SJCRH30 (cell line): ENCODE data around the gene AGBL1. TPM values are rescaled to one million over a fixed set of nuclear protein-coding genes. Genes with fewer than 3 reads are reported as not detected.
A peak's percentile ranks its signal among the peaks of the same experiment; 100 is the strongest.

Source experiments
- DNase-seq, 2 experiments: peaks; one replicate each; pipeline ENCODE4 v3.0.0-alpha.2; 2015 to 2020
- H3K27ac ChIP-seq: fragments of 250-450 bp; sonication (Bioruptor Pico); 2 replicates; pipeline ENCODE4 v1.5.1; 2020; ENCODE audit warnings: mild to moderate bottlenecking, moderate library complexity
- H3K27me3 ChIP-seq: fragments of 250-450 bp; sonication (Bioruptor Pico); 2 replicates; pipeline ENCODE4 v1.5.1; 2020; ENCODE audit warnings: mild to moderate bottlenecking, moderate library complexity
- H3K36me3 ChIP-seq: fragments of 250-450 bp; sonication (Bioruptor Pico); 2 replicates; pipeline ENCODE4 v1.5.1; 2020; ENCODE audit warnings: mild to moderate bottlenecking, moderate library complexity
- H3K4me1 ChIP-seq: fragments of 250-450 bp; sonication (Bioruptor Pico); 2 replicates; pipeline ENCODE4 v1.5.1; 2020; ENCODE audit warnings: mild to moderate bottlenecking, moderate library complexity
- H3K4me3 ChIP-seq: fragments of 250-450 bp; sonication (Bioruptor Pico); 2 replicates; pipeline ENCODE4 v1.5.1; 2020; ENCODE audit warnings: mild to moderate bottlenecking, moderate library complexity
- H3K9me3 ChIP-seq: fragments of 250-450 bp; sonication (Bioruptor Pico); replicated peaks from 2 replicates; pipeline ENCODE4 v1.5.1; 2020; ENCODE audit warnings: mild to moderate bottlenecking, moderate library complexity
- total RNA-seq: library from RNA; depleted of rRNA; stranded (reverse); fragments of >200 nt; shearing (Covaris generic); gene quantifications from 2 replicates; pipeline ENCODE4 v1.2.3, GENCODE V29; 2014

AGBL1 gene
- total RNA-seq, 1 experiment from 2014 or later: not detected

GRCh38 chr15:86647810-86648440 lies 568.3 kb downstream of the AGBL1 start:
- H3K4me3 ChIP-seq: no peak overlapping the region
- H3K9me3 ChIP-seq: no peaks in the 10 kb centered on the region
- DNase-seq: no peak
- no peak overlapping the region for H3K27ac ChIP-seq
- no peaks in the 10 kb centered on the region for H3K36me3 ChIP-seq
- H3K27me3 ChIP-seq: no peaks in the 10 kb centered on the region; the same call in none of the 2 replicates
- no peaks in the 10 kb centered on the region for H3K4me1 ChIP-seq

GRCh38 chr15:86649277-86649676 lies 569.6 kb downstream of the AGBL1 start:
- Histone ChIP-seq H3K4me1 (no peaks in the 10 kb centered on the region), H3K27me3 (no peaks in the 10 kb centered on the region; the same call in none of the 2 replicates), H3K4me3 (no peak overlapping the region), H3K9me3 (no peaks in the 10 kb centered on the region), H3K36me3 (no peaks in the 10 kb centered on the region), H3K27ac (no peak overlapping the region)
- DNase-seq: no peak

- H3K4me3 ChIP-seq: peak overlapping the region; percentile 36
- no peaks in the 10 kb centered on the region for H3K9me3 ChIP-seq
- no peaks in the 10 kb centered on the region for H3K36me3 ChIP-seq
- no peaks in the 10 kb centered on the region; the same call in none of the 2 replicates for H3K27me3 ChIP-seq
- H3K4me1 ChIP-seq: no peaks in the 10 kb centered on the region
- H3K27ac ChIP-seq: no peak overlapping the region
- peak; percentile 14 to 37 for DNase-seq
Measured at GRCh38 chr15:86650094-86650493, 570.4 kb downstream of the AGBL1 start.

GRCh38 chr15:86653344-86654197 lies 573.9 kb downstream of the AGBL1 start:
- DNase-seq: no peak
- Histone ChIP-seq H3K27me3 (no peaks in the 10 kb centered on the region; the same call in none of the 2 replicates), H3K36me3 (no peaks in the 10 kb centered on the region), H3K4me3 (no peak overlapping the region), H3K9me3 (no peaks in the 10 kb centered on the region), H3K4me1 (no peaks in the 10 kb centered on the region), H3K27ac (no peak overlapping the region)

GRCh38 chr15:86654501-86654900 lies 574.8 kb downstream of the AGBL1 start:
- Histone ChIP-seq H3K4me1 (no peaks in the 10 kb centered on the region), H3K9me3 (no peaks in the 10 kb centered on the region), H3K36me3 (no peaks in the 10 kb centered on the region), H3K4me3 (no peak overlapping the region), H3K27ac (no peak overlapping the region), H3K27me3 (no peaks in the 10 kb centered on the region; the same call in 1 of the 2 replicates)
- DNase-seq: no peak

- Histone ChIP-seq H3K4me1 (no peaks in the 10 kb centered on the region), H3K27me3 (no peaks in the 10 kb centered on the region), H3K9me3 (no peaks in the 10 kb centered on the region), H3K4me3 (no peak overlapping the region), H3K27ac (no peak overlapping the region), H3K36me3 (no peaks in the 10 kb centered on the region)
- DNase-seq: no peak
Measured at GRCh38 chr15:86657305-86657704, 577.6 kb downstream of the AGBL1 start.

- Histone ChIP-seq H3K4me1 (no peaks in the 10 kb centered on the region), H3K4me3 (no peak overlapping the region), H3K27ac (no peak overlapping the region), H3K36me3 (no peaks in the 10 kb centered on the region), H3K9me3 (no peaks in the 10 kb centered on the region), H3K27me3 (no peaks in the 10 kb centered on the region)
- no peak for DNase-seq
Measured at GRCh38 chr15:86659724-86660411, 580.2 kb downstream of the AGBL1 start.

GRCh38 chr15:86661580-86661979 lies 581.9 kb downstream of the AGBL1 start:
- no peaks in the 10 kb centered on the region for H3K36me3 ChIP-seq
- H3K27ac ChIP-seq: no peak overlapping the region
- H3K4me1 ChIP-seq: no peaks in the 10 kb centered on the region
- DNase-seq: no peak
- no peak overlapping the region for H3K4me3 ChIP-seq
- H3K27me3 ChIP-seq: no peaks in the 10 kb centered on the region
- no peaks in the 10 kb centered on the region for H3K9me3 ChIP-seq

GRCh38 chr15:86663304-86663703 lies 583.6 kb downstream of the AGBL1 start:
- Histone ChIP-seq H3K36me3 (no peaks in the 10 kb centered on the region), H3K27me3 (no peaks in the 10 kb centered on the region), H3K27ac (no peak overlapping the region), H3K4me3 (no peak overlapping the region), H3K9me3 (no peaks in the 10 kb centered on the region), H3K4me1 (no peaks in the 10 kb centered on the region)
- DNase-seq: no peak

- Histone ChIP-seq H3K27me3 (no peaks in the 10 kb centered on the region), H3K9me3 (no peaks in the 10 kb centered on the region), H3K4me1 (no peaks in the 10 kb centered on the region), H3K27ac (no peak overlapping the region), H3K4me3 (no peak overlapping the region), H3K36me3 (no peaks in the 10 kb centered on the region)
- no peak for DNase-seq
Measured at GRCh38 chr15:86663979-86664378, 584.3 kb downstream of the AGBL1 start.

- Histone ChIP-seq H3K27ac (no peak overlapping the region), H3K27me3 (no peaks in the 10 kb centered on the region), H3K36me3 (no peaks in the 10 kb centered on the region), H3K4me3 (no peak overlapping the region), H3K4me1 (no peaks in the 10 kb centered on the region), H3K9me3 (no peaks in the 10 kb centered on the region)
- DNase-seq: no peak
Measured at GRCh38 chr15:86664581-86664980, 584.9 kb downstream of the AGBL1 start.

GRCh38 chr15:86676002-86676401 lies 596.3 kb downstream of the AGBL1 start:
- H3K4me3 ChIP-seq: no peak overlapping the region
- no peaks in the 10 kb centered on the region for H3K36me3 ChIP-seq
- no peak for DNase-seq
- H3K4me1 ChIP-seq: no peaks in the 10 kb centered on the region
- no peaks in the 10 kb centered on the region for H3K9me3 ChIP-seq
- H3K27ac ChIP-seq: no peak overlapping the region
- H3K27me3 ChIP-seq: 0 out of 2 replicates have a peak, but pooled peaks cover 2% of the 10 kb centered on the region

- H3K27me3 ChIP-seq: peaks cover 2% of the 10 kb centered on the region; the same call in 1 of the 2 replicates
- H3K36me3 ChIP-seq: no peaks in the 10 kb centered on the region
- no peak overlapping the region for H3K27ac ChIP-seq
- H3K9me3 ChIP-seq: no peaks in the 10 kb centered on the region
- DNase-seq: no peak
- no peaks in the 10 kb centered on the region for H3K4me1 ChIP-seq
- H3K4me3 ChIP-seq: no peak overlapping the region
Measured at GRCh38 chr15:86677278-86677677, 597.6 kb downstream of the AGBL1 start.

- Histone ChIP-seq H3K27me3 (no peaks in the 10 kb centered on the region; the same call in 1 of the 2 replicates), H3K27ac (no peak overlapping the region), H3K9me3 (no peaks in the 10 kb centered on the region), H3K4me1 (no peaks in the 10 kb centered on the region), H3K4me3 (no peak overlapping the region), H3K36me3 (no peaks in the 10 kb centered on the region)
- DNase-seq: no peak
Measured at GRCh38 chr15:86685263-86685662, 605.6 kb downstream of the AGBL1 start.

GRCh38 chr15:86689006-86689405 lies 609.3 kb downstream of the AGBL1 start:
- Histone ChIP-seq H3K9me3 (no peaks in the 10 kb centered on the region), H3K4me3 (no peak overlapping the region), H3K36me3 (no peaks in the 10 kb centered on the region), H3K27ac (no peak overlapping the region), H3K27me3 (no peaks in the 10 kb centered on the region), H3K4me1 (no peaks in the 10 kb centered on the region)
- no peak for DNase-seq
